NCI-H2107 treated with DMSO at 0.1 percent for 48 hours (cell line): ENCODE data around the gene KIF5A.

Experiments
- DNase-seq: peaks from one replicate; lab custom pipeline; 2025; ENCODE audit not compliant: unreplicated experiment; lab: John Stamatoyannopoulos, UW

KIF5A gene

GRCh38 chr12:57628280-57629191, 78.7 kb downstream of the KIF5A start:
- no peak for DNase-seq

- no peak for DNase-seq
Observed at GRCh38 chr12:57629897-57630471, 80.1 kb downstream of the KIF5A start.

- no peak for DNase-seq
Observed at GRCh38 chr12:57630891-57631433, 81.1 kb downstream of the KIF5A start.

- no peak for DNase-seq
Observed at GRCh38 chr12:57631566-57632072, 81.8 kb downstream of the KIF5A start.

GRCh38 chr12:57632073-57632957, 82.5 kb downstream of the KIF5A start:
- DNase-seq, result no peak

GRCh38 chr12:57632958-57633840, 83.4 kb downstream of the KIF5A start, which contains the start of gene B4GALNT1:
B4GALNT1 (minus strand) TSS chr12:57633201; CDS start chr12:57632132, 1,069 bp downstream.
- DNase-seq, result peak; percentile 27
